GM23338 (cell line): Measurements from ENCODE around the gene INHA. TPM values are rescaled to one million over a fixed set of nuclear protein-coding genes. Genes with fewer than 3 reads are reported as not detected.

Source experiments
- ATAC-seq: fragments of 200-7000 bp; cut with Tn5 transposase; 3 replicates; pipeline ENCODE4 v1.9.1; 2020
- DNase-seq: peaks from one replicate; pipeline ENCODE4 v3.0.0-alpha.2; 2015; ENCODE audit warnings: low spot score
- H2AFZ ChIP-seq: fragments of 200-600 bp; sonication (generic); 2 replicates; pipeline ENCODE4 v1.8.0; 2016; ENCODE audit warnings: antibody characterized with exemption, mild to moderate bottlenecking, moderate library complexity
- H3F3A ChIP-seq: fragments of 200-600 bp; sonication (generic); replicated peaks from 2 replicates; pipeline ENCODE4 v1.8.0; 2017; ENCODE audit warnings: antibody characterized with exemption, mixed run types, low read depth
- H3K27ac ChIP-seq: fragments of 200-600 bp; sonication (generic); 2 replicates; pipeline ENCODE4 v1.6.1; 2016; ENCODE audit warnings: low read depth
- H3K27me3 ChIP-seq: fragments of 200-600 bp; sonication (generic); 2 replicates; pipeline ENCODE4 v1.8.0; 2016; ENCODE audit warnings: mild to moderate bottlenecking, mixed run types, moderate library complexity; ENCODE audit not compliant: insufficient read depth
- H3K36me3 ChIP-seq: fragments of 200-600 bp; sonication (generic); 2 replicates; pipeline ENCODE4 v1.8.0; 2016; ENCODE audit warnings: mild to moderate bottlenecking; ENCODE audit not compliant: insufficient read depth
- H3K4me1 ChIP-seq: fragments of 200-600 bp; sonication (generic); 2 replicates; pipeline ENCODE4 v1.8.0; 2016; ENCODE audit warnings: mild to moderate bottlenecking, moderate library complexity; ENCODE audit not compliant: insufficient read depth
- H3K4me2 ChIP-seq: fragments of 200-600 bp; sonication (generic); 2 replicates; pipeline ENCODE4 v1.7.1; 2017; ENCODE audit warnings: mixed run types
- H3K4me3 ChIP-seq: fragments of 200-600 bp; sonication (generic); 2 replicates; pipeline ENCODE4 v1.6.1; 2016; ENCODE audit warnings: mixed run types
- H3K79me2 ChIP-seq: fragments of 200-600 bp; sonication (generic); replicated peaks from 2 replicates; pipeline ENCODE4 v1.8.0; 2017; ENCODE audit warnings: mild to moderate bottlenecking; ENCODE audit not compliant: insufficient read depth
- H3K9me2 ChIP-seq: fragments of 200-600 bp; sonication (generic); 2 replicates; pipeline ENCODE4 v1.8.0; 2017; ENCODE audit not compliant: insufficient read depth
- H4K20me1 ChIP-seq: fragments of 200-600 bp; sonication (generic); replicated peaks from 2 replicates; pipeline ENCODE4 v1.8.0; 2017; ENCODE audit warnings: mild to moderate bottlenecking; ENCODE audit not compliant: insufficient read depth
- H3K27ac Mint-ChIP-seq: 2 replicates; pipeline ENCODE4 v1.8.0; 2020; ENCODE audit warnings: inconsistent platforms, mild to moderate bottlenecking, moderate library complexity, mixed read lengths
- H3K27me3 Mint-ChIP-seq: 3 replicates; pipeline ENCODE4 v1.8.0; 2022; ENCODE audit warnings: low read depth, mild to moderate bottlenecking, moderate library complexity, mixed read lengths, inconsistent platforms; ENCODE audit not compliant: insufficient read depth, poor library complexity
- H3K36me3 Mint-ChIP-seq: 3 replicates; pipeline ENCODE4 v1.8.0; 2021; ENCODE audit warnings: low read depth, mild to moderate bottlenecking, inconsistent platforms, moderate library complexity, mixed read lengths
- H3K4me1 Mint-ChIP-seq: 3 replicates; pipeline ENCODE4 v1.8.0; 2020; ENCODE audit warnings: mild to moderate bottlenecking, inconsistent platforms, mixed read lengths
- H3K4me3 Mint-ChIP-seq: 3 replicates; pipeline ENCODE4 v1.8.0; 2021; ENCODE audit warnings: moderate library complexity, mild to moderate bottlenecking, inconsistent platforms, mixed read lengths
- H3K9me3 Mint-ChIP-seq: 3 replicates; pipeline ENCODE4 v1.8.0; 2020; ENCODE audit warnings: moderate library complexity, mild to moderate bottlenecking, inconsistent platforms, mixed read lengths
- EZH2 ChIP-seq: fragments of 200-600 bp; sonication (generic); IDR thresholded peaks from one replicate; pipeline ENCODE4 v1.8.0; 2017; ENCODE audit warnings: antibody characterized with exemption, mild to moderate bottlenecking, low read depth; ENCODE audit not compliant: unreplicated experiment
- NANOG ChIP-seq: IDR thresholded peaks from 2 replicates; pipeline ENCODE4 v1.6.1; 2016; ENCODE audit warnings: antibody characterized with exemption, borderline replicate concordance
- POLR2AphosphoS5 ChIP-seq: IDR thresholded peaks from 2 replicates; pipeline ENCODE4 v1.6.1; 2016; ENCODE audit warnings: antibody characterized with exemption, low read depth
- ZNF114 ChIP-seq: fragments of 250-450 bp; sonication (Bioruptor Pico); IDR thresholded peaks from 2 replicates; pipeline ENCODE4 v1.5.0; 2020; ENCODE audit warnings: mild to moderate bottlenecking, moderate library complexity
- polyA plus RNA-seq: library from polyadenylated mRNA; unstranded; fragments of >200 nt; fragmentation: Nextera tagmentation; extraction: Ambion mirVana; gene quantifications from 2 replicates; pipeline ENCODE4 v1.2.1, GENCODE V29; 2016
- total RNA-seq: library from RNA; depleted of rRNA; stranded (reverse); fragments of >200 nt; shearing (Covaris generic); gene quantifications from 2 replicates; pipeline ENCODE4 v1.2.3, GENCODE V29; 2014
- TF ChIP-seq, protein P1 (sequence below): fragments of 250-450 bp; sonication (Bioruptor Pico); IDR thresholded peaks from 2 replicates; pipeline ENCODE4 v1.5.0; 2020; ENCODE audit warnings: mild to moderate bottlenecking, moderate library complexity
- TF ChIP-seq, protein P2 (sequence below), 2 experiments: fragments of 200-600 bp in 1 of 2; sonication (generic) in 1 of 2; conservative IDR thresholded peaks; 2 replicates each; pipeline versions ENCODE4 v1.5.1 to v1.6.1; 2016 to 2017; ENCODE audit warnings: antibody characterized with exemption in 2 of 2, low read depth in 2 of 2, mild to moderate bottlenecking in 2 of 2, moderate library complexity in 1 of 2

Gene INHA
- total and polyA plus RNA-seq, 2 experiments from 2014 or later, result 1.5 to 1.6 TPM

DNA sequence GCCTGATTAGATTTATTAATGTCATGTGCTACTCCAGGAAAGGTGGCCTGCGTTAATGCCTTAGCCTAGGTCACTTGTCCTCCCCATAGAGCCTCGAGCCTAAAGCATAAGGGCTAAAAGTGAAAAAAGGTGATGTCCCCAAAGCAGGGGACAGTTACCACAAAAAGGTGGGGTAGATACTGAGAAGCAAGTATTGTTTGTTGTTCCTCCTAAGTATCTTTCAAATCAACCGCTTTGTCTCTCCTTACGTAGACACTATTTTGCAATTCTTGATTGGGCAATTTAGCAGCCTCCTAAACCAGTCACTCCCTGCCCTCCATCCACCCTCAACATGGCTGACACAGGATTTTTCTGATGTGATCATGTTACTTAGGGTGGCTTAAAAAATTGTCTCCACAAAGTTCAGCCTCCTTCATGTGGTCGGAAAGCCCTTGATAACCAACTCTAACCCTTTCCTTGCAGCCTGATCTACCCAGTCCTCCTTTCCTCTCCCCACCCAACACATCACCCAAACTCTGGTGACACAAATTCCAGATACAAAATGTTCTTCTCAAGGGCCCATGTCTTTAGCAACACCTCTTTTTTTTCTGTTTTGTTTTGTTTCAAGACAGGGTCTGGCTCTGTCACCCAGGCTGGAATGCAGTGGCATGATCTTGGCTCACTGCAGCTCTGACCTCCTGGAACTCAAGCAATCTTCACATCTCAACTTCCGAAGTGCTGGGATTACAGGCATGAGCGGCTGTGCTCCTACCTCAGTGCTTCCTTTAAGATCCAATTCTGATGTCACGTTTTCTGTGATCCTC is 6.9 kb downstream of the INHA start (continued):
- TF ChIP-seq, protein P1, sequence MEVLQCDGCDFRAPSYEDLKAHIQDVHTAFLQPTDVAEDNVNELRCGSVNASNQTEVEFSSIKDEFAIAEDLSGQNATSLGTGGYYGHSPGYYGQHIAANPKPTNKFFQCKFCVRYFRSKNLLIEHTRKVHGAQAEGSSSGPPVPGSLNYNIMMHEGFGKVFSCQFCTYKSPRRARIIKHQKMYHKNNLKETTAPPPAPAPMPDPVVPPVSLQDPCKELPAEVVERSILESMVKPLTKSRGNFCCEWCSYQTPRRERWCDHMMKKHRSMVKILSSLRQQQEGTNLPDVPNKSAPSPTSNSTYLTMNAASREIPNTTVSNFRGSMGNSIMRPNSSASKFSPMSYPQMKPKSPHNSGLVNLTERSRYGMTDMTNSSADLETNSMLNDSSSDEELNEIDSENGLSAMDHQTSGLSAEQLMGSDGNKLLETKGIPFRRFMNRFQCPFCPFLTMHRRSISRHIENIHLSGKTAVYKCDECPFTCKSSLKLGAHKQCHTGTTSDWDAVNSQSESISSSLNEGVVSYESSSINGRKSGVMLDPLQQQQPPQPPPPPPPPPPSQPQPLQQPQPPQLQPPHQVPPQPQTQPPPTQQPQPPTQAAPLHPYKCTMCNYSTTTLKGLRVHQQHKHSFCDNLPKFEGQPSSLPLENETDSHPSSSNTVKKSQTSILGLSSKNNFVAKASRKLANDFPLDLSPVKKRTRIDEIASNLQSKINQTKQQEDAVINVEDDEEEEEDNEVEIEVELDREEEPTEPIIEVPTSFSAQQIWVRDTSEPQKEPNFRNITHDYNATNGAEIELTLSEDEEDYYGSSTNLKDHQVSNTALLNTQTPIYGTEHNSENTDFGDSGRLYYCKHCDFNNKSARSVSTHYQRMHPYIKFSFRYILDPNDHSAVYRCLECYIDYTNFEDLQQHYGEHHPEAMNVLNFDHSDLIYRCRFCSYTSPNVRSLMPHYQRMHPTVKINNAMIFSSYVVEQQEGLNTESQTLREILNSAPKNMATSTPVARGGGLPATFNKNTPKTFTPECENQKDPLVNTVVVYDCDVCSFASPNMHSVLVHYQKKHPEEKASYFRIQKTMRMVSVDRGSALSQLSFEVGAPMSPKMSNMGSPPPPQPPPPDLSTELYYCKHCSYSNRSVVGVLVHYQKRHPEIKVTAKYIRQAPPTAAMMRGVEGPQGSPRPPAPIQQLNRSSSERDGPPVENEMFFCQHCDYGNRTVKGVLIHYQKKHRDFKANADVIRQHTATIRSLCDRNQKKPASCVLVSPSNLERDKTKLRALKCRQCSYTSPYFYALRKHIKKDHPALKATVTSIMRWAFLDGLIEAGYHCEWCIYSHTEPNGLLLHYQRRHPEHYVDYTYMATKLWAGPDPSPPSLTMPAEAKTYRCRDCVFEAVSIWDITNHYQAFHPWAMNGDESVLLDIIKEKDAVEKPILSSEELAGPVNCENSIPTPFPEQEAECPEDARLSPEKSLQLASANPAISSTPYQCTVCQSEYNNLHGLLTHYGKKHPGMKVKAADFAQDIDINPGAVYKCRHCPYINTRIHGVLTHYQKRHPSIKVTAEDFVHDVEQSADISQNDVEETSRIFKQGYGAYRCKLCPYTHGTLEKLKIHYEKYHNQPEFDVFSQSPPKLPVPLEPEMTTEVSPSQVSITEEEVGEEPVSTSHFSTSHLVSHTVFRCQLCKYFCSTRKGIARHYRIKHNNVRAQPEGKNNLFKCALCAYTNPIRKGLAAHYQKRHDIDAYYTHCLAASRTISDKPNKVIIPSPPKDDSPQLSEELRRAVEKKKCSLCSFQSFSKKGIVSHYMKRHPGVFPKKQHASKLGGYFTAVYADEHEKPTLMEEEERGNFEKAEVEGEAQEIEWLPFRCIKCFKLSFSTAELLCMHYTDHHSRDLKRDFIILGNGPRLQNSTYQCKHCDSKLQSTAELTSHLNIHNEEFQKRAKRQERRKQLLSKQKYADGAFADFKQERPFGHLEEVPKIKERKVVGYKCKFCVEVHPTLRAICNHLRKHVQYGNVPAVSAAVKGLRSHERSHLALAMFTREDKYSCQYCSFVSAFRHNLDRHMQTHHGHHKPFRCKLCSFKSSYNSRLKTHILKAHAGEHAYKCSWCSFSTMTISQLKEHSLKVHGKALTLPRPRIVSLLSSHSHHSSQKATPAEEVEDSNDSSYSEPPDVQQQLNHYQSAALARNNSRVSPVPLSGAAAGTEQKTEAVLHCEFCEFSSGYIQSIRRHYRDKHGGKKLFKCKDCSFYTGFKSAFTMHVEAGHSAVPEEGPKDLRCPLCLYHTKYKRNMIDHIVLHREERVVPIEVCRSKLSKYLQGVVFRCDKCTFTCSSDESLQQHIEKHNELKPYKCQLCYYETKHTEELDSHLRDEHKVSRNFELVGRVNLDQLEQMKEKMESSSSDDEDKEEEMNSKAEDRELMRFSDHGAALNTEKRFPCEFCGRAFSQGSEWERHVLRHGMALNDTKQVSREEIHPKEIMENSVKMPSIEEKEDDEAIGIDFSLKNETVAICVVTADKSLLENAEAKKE (CRISPR knock-in tag), result no peak

DNA sequence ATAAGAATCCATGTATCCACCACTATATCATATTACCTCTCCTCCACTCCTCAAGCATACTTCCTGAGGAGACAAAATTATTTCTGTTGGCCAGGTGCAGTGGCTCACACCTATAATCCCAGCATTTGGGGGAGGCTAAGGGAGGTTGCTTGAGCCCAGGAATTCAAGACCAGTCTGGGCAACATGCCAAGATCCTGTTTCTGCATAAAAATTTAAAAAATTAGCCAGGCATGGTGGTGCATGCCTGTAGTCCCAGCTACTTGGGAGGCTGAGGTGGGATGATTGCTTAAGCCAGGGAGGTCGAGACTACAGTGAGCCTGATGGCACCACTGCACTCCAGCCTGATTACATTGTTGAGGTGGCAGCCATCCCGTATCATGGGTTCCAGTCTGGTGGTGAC is 9.2 kb downstream of the INHA start:
- Histone ChIP-seq H3K27me3 (peaks cover 8% of the 10 kb centered on the region; the same call in 1 of the 2 replicates), H3K4me2 (no peak overlapping the region), H3K9me2 (no peaks in the 10 kb centered on the region), H3K36me3 (no peaks in the 10 kb centered on the region), H2AFZ (no peak overlapping the region), H3K4me1 (peaks cover 23% of the 10 kb centered on the region), H3K27ac (no peak overlapping the region), H3K4me3 (no peak overlapping the region), H3K79me2 (no peaks in the 10 kb centered on the region), H3F3A (0 out of 2 replicates have a peak, but pooled peaks cover 4% of the 10 kb centered on the region), H4K20me1 (no peaks in the 10 kb centered on the region)
- no peaks in the 10 kb centered on the region; the same call in 2 of the 3 replicates for H3K36me3 Mint-ChIP-seq
- ATAC-seq (no peak), DNase-seq (no peak)
- peaks cover 26% of the 10 kb centered on the region for H3K4me1 Mint-ChIP-seq
- H3K4me3 Mint-ChIP-seq, result no peak overlapping the region
- no peaks in the 10 kb centered on the region for H3K9me3 Mint-ChIP-seq
- H3K27me3 Mint-ChIP-seq, result peaks cover 11% of the 10 kb centered on the region
- H3K27ac Mint-ChIP-seq, result no peak overlapping the region
- TF ChIP-seq, protein P1 (CRISPR knock-in tag), result no peak
- TF ChIP-seq POLR2AphosphoS5 (no peak), EZH2 (no peak), ZNF114 (no peak), NANOG (no peak)
- TF ChIP-seq, protein P2, sequence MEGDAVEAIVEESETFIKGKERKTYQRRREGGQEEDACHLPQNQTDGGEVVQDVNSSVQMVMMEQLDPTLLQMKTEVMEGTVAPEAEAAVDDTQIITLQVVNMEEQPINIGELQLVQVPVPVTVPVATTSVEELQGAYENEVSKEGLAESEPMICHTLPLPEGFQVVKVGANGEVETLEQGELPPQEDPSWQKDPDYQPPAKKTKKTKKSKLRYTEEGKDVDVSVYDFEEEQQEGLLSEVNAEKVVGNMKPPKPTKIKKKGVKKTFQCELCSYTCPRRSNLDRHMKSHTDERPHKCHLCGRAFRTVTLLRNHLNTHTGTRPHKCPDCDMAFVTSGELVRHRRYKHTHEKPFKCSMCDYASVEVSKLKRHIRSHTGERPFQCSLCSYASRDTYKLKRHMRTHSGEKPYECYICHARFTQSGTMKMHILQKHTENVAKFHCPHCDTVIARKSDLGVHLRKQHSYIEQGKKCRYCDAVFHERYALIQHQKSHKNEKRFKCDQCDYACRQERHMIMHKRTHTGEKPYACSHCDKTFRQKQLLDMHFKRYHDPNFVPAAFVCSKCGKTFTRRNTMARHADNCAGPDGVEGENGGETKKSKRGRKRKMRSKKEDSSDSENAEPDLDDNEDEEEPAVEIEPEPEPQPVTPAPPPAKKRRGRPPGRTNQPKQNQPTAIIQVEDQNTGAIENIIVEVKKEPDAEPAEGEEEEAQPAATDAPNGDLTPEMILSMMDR (conservative IDR thresholded peaks at IDR 0.05; ENCODE audit: low read depth in 2 of 2), result no peak
